OCI-LY3 (cell line): Measurements from ENCODE around the gene GTF2A2.

Experiments used
- CTCF ChIP-seq: fragments of 200-600, 300-600 bp; sonication (generic); IDR thresholded peaks from 2 replicates; pipeline ENCODE4 v1.5.1; 2014; ENCODE audit warnings: antibody characterized with exemption, low read length, low read depth
- EZH2phosphoT487 ChIP-seq: fragments of 200-600 bp; shearing (Covaris generic); IDR thresholded peaks from 2 replicates; pipeline ENCODE4 v1.6.1; 2018; ENCODE audit warnings: antibody characterized with exemption, mixed run types, low read depth

GRCh38 chr15:59594493-59594942, 62.8 kb downstream of the GTF2A2 start:
- TF ChIP-seq EZH2phosphoT487 (no peak), CTCF (no peak)
